GM21717 (cell line): ENCODE data around the gene CTSL.

Source experiments
- ATAC-seq: cut with Tn5 transposase; IDR thresholded peaks from one replicate; pipeline ENCODE4 v1.9.1; 2021; ENCODE audit warnings: mild to moderate bottlenecking, moderate library complexity; ENCODE audit not compliant: unreplicated experiment

Gene CTSL

GRCh38 chr9:87725900-87726709, at the start of gene CTSL:
Gene CTSL, plus strand, starts transcription at chr9:87726119. Its CDS starts 1,485 bp downstream, at chr9:87727604.
- no peak for ATAC-seq

GRCh38 chr9:87676976-87677775, 48.7 kb upstream of the CTSL start:
- ATAC-seq, result no peak

- no peak for ATAC-seq
Observed at GRCh38 chr9:87677776-87678587, 47.9 kb upstream of the CTSL start.

- no peak for ATAC-seq
Observed at GRCh38 chr9:87678650-87679355, 47.1 kb upstream of the CTSL start.

- no peak for ATAC-seq
Observed at GRCh38 chr9:87681271-87682061, 44.5 kb upstream of the CTSL start.

GRCh38 chr9:87682085-87682484, 43.8 kb upstream of the CTSL start:
- no peak for ATAC-seq

GRCh38 chr9:87682618-87683017, 43.3 kb upstream of the CTSL start:
- ATAC-seq, result no peak

GRCh38 chr9:87683751-87684626, 41.9 kb upstream of the CTSL start:
- ATAC-seq, result no peak

GRCh38 chr9:87684627-87685219, 41.2 kb upstream of the CTSL start:
- ATAC-seq, result no peak

GRCh38 chr9:87685441-87685840, 40.5 kb upstream of the CTSL start:
- no peak for ATAC-seq

GRCh38 chr9:87685871-87686519, 39.9 kb upstream of the CTSL start:
- no peak for ATAC-seq

GRCh38 chr9:87686520-87687090, 39.3 kb upstream of the CTSL start:
- ATAC-seq, result no peak

- no peak for ATAC-seq
Observed at GRCh38 chr9:87687207-87687606, 38.7 kb upstream of the CTSL start.

- ATAC-seq, result no peak
Observed at GRCh38 chr9:87694236-87694755, 31.6 kb upstream of the CTSL start.

- ATAC-seq, result no peak
Observed at GRCh38 chr9:87695523-87695922, 30.4 kb upstream of the CTSL start.

- ATAC-seq, result no peak
Observed at GRCh38 chr9:87696641-87697040, 29.3 kb upstream of the CTSL start.

GRCh38 chr9:87698069-87698809, 27.7 kb upstream of the CTSL start:
- no peak for ATAC-seq
